Mesangial cell (primary cell): ENCODE results near the gene CMPK2. TPM values are rescaled to one million over a fixed set of nuclear protein-coding genes. Genes with fewer than 3 reads are reported as not detected.

ENCODE experiments used
- total RNA-seq: library from RNA; depleted of rRNA; stranded (reverse); fragments of >200 nt; gene quantifications from 2 replicates; pipeline ENCODE4 v1.2.3, GENCODE V29; 2015

The CMPK2 gene, protein sequence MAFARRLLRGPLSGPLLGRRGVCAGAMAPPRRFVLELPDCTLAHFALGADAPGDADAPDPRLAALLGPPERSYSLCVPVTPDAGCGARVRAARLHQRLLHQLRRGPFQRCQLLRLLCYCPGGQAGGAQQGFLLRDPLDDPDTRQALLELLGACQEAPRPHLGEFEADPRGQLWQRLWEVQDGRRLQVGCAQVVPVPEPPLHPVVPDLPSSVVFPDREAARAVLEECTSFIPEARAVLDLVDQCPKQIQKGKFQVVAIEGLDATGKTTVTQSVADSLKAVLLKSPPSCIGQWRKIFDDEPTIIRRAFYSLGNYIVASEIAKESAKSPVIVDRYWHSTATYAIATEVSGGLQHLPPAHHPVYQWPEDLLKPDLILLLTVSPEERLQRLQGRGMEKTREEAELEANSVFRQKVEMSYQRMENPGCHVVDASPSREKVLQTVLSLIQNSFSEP
- total RNA-seq = 1.1 and 1.5 TPM in 2 replicates

DNA sequence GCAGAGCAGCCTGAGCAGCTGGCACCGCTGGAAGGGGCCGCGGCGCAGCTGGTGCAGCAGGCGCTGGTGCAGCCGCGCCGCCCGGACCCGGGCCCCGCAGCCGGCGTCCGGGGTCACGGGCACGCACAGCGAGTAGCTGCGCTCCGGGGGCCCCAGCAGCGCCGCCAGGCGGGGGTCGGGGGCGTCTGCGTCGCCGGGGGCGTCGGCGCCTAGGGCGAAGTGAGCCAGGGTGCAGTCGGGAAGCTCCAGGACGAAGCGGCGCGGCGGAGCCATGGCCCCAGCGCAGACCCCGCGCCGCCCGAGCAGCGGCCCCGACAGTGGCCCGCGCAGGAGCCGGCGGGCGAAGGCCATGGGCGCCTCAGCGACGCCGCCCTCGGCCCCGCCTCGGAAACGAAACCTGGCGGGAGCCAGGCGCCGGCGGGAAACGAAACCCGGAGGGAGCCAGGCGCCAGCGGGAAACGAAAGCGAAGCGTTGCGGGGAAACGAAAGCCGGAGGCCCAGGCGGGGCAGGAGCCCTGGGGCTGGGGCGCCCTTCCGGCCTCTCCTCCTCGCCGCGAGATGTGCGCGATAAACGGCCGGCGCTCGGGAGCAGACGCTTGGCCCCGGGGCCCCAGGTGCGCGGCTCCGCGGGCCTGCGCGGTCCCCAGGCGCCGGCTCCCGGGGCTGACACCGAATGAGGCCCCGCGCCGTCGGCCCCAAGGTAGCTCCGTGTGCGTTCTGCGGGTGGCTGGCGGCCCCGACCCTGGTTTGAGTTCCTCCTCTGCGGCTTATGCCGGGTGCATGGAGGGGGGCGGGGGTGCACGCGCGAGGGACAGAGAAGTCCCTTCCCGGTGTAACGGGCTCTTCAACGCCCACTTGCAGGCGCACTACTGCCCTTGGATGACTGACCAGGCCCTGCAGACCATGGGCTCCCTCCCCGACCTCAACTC, at the start of gene CMPK2:
CMPK2 (minus strand) TSS at position 562 of the 929 bp plus-strand sequence; CDS start at position 351, 211 bp downstream.

DNA sequence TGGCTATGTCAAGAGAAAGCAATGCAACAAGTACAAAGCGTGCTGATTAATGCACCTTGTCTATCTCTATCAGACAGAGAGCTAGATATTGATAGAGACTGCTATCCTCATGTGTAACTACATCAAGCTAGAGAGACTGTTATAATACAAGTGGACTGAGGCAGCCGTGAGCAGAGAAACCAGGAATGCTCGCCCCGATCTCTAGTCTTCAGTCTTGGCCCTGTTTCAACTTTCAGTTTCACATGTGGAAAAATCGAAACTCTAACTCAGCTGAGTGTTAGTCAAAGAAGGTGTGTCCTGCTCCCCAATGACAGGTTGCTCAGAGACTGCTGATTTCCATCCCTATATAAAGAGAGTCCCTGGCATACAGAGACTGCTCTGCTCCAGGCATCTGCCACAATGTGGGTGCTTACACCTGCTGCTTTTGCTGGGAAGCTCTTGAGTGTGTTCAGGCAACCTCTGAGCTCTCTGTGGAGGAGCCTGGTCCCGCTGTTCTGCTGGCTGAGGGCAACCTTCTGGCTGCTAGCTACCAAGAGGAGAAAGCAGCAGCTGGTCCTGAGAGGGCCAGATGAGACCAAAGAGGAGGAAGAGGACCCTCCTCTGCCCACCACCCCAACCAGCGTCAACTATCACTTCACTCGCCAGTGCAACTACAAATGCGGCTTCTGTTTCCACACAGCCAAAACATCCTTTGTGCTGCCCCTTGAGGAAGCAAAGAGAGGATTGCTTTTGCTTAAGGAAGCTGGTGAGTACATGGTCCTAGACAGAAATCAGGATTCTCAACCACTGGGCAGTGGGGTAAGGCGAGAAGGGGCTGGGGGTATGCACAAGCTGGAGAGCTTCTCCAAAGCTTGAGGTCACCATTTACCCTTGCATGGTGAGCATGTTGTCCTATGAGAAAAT, 11.9 kb upstream of the CMPK2 start, which contains the start of gene RSAD2:
RSAD2 (plus strand) TSS at position 376 of the 903 bp plus-strand sequence; CDS start at position 400, 24 bp downstream.

Other genes with a start within 250 kb of the CMPK2 start
- gene RSAD2, start 11.9 kb upstream of the CMPK2 start, total RNA-seq = 0.25 TPM in 1 of 2 replicates, not detected in the other
- 11.7 and 16.7 TPM in 2 replicates for gene RNF144A, start 51.5 kb upstream of the CMPK2 start, total RNA-seq